NK-92 (cell line): ENCODE results near the gene LLGL2.
A peak's percentile ranks its signal among the peaks of the same experiment; 100 is the strongest.
"Not testable (repeated sequence)": the region's sequence is repeated elsewhere in the genome, so short reads cannot be mapped to it uniquely, and the experiment has no call there.

Experiments
- DNase-seq: peaks from one replicate; lab custom pipeline; 2025; ENCODE audit not compliant: unreplicated experiment; lab: John Stamatoyannopoulos, UW

Gene LLGL2

DNA sequence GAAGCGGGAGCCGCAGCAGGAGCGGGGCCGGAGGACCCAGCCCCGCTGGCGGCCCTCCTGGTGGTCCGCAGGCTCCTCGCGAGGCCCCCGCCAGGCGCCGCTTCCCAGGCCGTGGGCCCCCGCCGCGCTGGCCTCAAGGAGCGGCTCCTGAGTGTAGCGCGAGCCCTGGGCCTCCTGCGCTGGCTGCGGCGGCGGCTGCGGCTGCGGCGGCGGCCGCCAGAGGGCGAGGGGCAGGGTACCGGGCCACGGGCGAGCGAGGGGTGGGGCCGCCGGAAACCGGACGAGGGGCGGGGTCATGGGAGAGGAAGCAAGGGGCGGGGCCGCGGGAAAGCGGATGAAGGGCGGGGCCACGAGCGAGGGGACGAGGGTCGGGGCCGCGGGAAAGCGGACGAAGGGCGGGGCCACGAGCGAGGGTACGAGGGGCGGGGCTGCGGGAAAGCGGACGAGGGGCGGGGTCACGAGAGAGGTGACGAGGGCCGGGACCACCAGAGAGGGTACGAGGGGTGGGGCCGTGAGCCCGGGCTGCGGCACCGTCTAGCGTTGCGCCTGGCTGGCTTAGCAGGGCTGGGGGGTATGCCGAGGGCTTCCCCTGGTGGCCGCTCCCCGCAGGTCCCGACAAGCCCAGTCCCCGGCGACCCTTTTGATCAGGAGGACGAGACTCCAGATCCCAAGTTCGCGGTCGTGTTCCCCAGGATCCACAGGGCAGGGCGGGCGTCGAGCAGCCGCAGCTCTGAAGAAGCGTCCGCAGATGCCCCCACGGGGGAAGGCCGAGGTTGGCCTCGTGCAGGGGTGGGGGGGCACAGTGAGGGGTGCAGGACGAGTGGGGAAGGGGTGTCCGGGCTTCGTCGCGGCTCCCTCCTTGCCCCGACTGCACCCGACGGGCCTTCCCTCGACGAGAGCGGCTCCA, 63.8 kb downstream of the LLGL2 start:
- DNase-seq: peak; percentile 72

DNA sequence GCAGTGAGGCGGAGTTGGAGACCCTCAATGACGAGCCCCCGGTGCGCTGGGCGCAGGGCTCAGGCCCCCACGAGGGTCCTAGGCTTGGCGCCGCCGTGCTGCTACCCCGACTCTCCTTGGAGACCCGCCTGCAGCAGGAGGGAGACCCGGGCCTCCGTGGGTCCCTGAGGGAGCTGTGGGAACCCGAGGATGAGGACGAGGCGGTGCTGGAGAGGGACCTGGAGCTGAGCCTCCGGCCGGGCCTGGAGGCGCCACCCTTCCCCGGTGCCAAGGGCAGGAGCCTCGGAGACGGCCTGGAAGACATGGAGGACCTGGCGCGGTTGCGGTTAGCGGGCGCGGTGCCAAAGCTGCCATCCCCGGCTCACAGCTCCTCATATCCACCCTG, 64.4 kb downstream of the LLGL2 start:
- DNase-seq: no peak

DNA sequence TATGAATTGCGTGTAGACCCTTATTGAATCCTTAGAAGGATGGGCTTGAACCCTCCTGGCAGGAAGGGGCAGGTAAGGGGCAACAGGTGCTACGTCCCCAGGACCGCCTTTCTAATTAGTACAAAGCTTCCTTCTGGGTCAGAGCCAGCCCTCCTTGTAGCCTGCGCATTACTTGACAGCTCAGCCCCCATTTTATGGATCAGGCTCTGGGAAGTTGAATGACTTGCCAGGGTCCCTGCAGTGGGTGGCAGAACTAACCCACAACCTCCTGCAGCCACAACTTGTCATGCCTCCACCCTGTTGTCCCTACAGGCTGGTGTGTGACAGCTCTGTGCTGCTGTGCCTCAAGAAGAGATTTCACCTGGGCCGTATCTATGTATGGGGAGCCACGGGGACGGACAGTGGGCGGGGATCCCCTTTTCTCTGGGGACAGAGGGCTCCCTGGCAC, 64.8 kb downstream of the LLGL2 start:
- DNase-seq: no peak

- DNase-seq: no peak
These were observed 65.6 kb downstream of the LLGL2 start for GRCh38 chr17:75590849-75591721.

DNA sequence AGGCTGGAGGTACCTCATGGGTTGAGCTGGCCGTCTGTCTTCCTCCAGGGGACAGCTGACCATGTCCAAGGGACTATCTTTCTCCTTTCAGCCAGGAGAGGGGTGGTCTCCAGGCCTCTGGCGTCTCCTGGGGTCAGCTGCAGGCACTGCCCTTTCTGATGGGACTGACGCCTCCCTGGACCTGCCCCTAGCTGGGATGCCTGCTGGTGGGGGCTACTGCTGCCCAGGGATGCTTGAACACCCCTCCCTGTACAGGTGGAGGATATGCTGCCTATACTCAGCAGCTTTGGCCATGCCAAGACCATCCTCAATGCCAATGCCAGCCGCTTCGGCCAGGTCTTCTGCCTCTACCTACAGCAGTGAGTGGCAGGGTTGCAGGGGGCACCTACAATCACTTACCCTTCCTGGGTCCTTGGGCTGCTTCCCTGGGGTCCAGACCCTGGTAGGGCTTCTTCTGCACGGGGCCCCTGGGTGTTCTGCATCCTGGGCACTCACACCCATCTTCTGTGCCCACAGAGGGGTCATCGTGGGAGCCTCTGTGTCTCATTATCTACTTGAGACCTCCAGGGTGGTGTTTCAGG, 66.3 kb downstream of the LLGL2 start:
- no peak for DNase-seq

- DNase-seq: no peak
These were observed 67.0 kb downstream of the LLGL2 start for GRCh38 chr17:75592348-75593020.

- DNase-seq: not testable (repeated sequence)
These were observed 67.9 kb downstream of the LLGL2 start for GRCh38 chr17:75593430-75593829.

DNA sequence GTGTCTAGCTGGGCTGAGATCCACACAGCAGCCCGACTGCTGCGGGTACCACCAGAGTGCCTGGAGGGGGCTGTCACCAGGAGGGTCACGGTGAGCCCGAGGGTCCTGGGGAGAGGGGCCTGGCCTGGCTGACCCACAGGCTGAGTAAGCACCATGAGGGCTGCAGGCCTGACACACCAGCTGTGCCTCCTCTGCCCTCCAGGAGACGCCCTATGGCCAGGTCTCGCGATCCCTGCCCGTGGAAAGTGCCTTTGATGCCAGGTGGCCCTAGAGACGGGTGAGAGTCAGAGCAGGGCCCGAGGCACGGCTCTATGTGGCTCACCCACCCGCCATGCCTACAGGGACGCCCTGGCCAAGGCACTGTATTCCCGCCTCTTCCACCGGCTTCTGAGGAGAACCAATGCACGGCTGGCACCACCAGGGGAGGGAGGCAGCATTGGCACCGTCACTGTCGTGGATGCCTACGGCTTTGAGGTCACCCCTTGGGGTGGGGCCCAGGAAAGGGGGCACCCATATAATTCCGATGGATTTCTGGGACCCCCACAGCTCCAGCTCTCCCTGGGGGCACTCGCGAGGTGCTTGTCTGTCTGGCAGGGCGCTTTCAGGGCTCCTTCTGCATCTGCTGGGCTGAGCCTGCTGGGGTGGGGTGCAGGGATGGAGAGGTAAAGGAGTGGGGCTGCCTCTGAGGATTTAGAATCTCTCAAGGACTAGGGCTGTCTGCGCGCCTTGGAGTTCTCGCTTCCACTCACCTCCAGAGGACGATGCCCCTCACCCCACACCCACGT, 69.2 kb downstream of the LLGL2 start:
- no peak for DNase-seq

GRCh38 chr17:75595284-75595919, 69.9 kb downstream of the LLGL2 start:
- no peak for DNase-seq

GRCh38 chr17:75595920-75596313, 70.4 kb downstream of the LLGL2 start:
- no peak for DNase-seq

DNA sequence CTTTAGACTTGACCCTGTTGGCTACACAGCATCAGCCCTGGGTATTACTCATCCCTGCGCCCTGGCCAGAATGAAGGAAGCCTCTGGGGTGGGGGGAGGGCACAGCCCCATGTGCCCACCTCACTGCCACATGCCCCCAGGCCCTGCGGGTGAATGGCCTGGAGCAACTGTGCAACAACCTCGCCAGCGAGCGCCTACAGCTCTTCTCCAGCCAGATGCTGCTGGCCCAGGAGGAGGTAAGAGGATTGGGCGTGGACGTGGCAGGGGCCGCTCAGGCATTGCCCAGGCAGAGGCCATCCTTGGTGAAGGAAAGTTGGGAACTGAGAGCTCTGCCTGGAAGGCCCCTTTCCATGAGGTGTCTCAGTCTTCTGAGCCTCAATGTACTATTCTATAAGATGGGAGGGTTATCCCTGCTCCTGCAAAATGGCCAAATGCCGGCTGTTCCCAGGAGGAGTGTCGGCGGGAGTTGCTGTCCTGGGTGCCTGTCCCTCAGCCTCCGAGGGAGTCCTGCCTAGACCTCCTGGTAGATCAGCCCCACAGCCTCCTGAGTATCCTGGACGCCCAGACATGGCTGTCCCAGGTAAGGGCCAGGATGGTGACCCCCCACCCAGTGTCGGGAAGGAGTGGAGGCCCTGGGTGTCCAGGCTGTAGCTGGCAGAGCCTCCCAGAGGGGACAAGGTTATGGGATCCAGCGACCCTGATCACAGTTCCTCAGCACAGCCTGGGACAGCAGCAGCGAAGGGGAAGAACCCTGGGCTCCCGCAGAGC, 71.0 kb downstream of the LLGL2 start:
- no peak for DNase-seq

- no peak for DNase-seq
These were observed 75.8 kb downstream of the LLGL2 start for GRCh38 chr17:75601057-75601987.

- no peak for DNase-seq
These were observed 77.1 kb downstream of the LLGL2 start for GRCh38 chr17:75602644-75603043.

- DNase-seq: no peak
These were observed 77.6 kb downstream of the LLGL2 start for GRCh38 chr17:75603123-75603522.

DNA sequence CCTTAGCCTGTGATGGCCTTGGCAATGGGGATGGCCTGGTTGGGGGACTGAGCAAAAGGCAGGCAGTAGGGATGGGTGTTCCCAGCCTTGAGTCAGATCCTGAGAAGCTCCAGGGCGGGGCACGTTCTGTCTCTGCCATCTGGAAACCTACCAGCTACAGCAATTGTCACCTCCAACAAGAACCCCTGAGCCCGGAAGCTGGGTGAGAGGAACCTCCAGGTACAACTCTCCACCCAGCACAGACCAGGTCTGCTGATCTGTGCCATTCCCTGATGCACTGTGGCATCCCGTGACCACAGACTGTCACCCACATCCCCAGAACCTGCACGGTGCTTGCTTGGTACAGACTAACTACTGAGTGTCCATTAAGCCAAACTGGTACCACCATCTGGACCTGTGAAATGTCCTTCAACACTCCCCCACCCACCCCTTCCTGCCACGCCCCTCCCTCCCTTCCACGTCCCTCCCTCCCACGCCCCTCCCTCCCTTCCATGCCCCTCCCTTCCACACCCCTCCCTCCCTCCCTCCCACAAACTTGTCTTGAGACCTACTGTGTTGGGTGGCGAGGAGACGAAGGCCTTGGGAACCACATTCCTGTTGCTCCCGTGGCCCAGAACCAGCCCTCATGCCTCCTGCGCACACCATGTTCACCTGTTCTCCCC, 78.7 kb downstream of the LLGL2 start:
- no peak for DNase-seq

GRCh38 chr17:75605790-75606189, 80.3 kb downstream of the LLGL2 start:
- DNase-seq: no peak

GRCh38 chr17:75607086-75607485, 81.6 kb downstream of the LLGL2 start:
- DNase-seq: no peak
